Hepatocyte (in vitro differentiated cells): ENCODE data around the gene LRMDA. TPM values are rescaled to one million over a fixed set of nuclear protein-coding genes. Genes with fewer than 3 reads are reported as not detected.

Source experiments
- DNase-seq: peaks from one replicate; pipeline ENCODE4 v3.0.0-alpha.2; 2016; ENCODE audit warnings: low spot score
- H2AFZ ChIP-seq: fragments of 200-600 bp; sonication (generic); 2 replicates; pipeline ENCODE4 v1.6.0; 2016; ENCODE audit warnings: antibody characterized with exemption, mild to moderate bottlenecking
- H3K27ac ChIP-seq: fragments of 200-600 bp; sonication (generic); 2 replicates; pipeline ENCODE4 v1.5.1; 2016; ENCODE audit warnings: mild to moderate bottlenecking
- H3K27me3 ChIP-seq: fragments of 200-600 bp; sonication (generic); 2 replicates; pipeline ENCODE4 v1.6.1; 2016
- H3K36me3 ChIP-seq: fragments of 200-600 bp; sonication (generic); replicated peaks from 2 replicates; pipeline ENCODE4 v1.5.1; 2016; ENCODE audit warnings: low read depth; ENCODE audit not compliant: insufficient read depth
- H3K4me1 ChIP-seq: fragments of 200-600 bp; sonication (generic); 2 replicates; pipeline ENCODE4 v1.5.1; 2016; ENCODE audit warnings: mild to moderate bottlenecking, moderate library complexity; ENCODE audit not compliant: insufficient read depth
- H3K4me2 ChIP-seq: fragments of 200-600 bp; sonication (generic); 2 replicates; pipeline ENCODE4 v1.6.0; 2016
- H3K4me3 ChIP-seq: fragments of 200-600 bp; sonication (generic); 2 replicates; pipeline ENCODE4 v1.5.1; 2016; ENCODE audit warnings: mild to moderate bottlenecking
- H3K79me2 ChIP-seq: fragments of 200-600 bp; sonication (generic); 2 replicates; pipeline ENCODE4 v1.6.0; 2017; ENCODE audit warnings: mild to moderate bottlenecking
- H3K9me2 ChIP-seq: fragments of 200-600 bp; sonication (generic); replicated peaks from 2 replicates; pipeline ENCODE4 v1.6.0; 2017; ENCODE audit warnings: mild to moderate bottlenecking; ENCODE audit not compliant: insufficient read depth
- H3K9me3 ChIP-seq: fragments of 200-600 bp; sonication (generic); 2 replicates; pipeline ENCODE4 v1.5.1; 2016; ENCODE audit warnings: low read depth, mild to moderate bottlenecking
- H4K20me1 ChIP-seq: fragments of 200-600 bp; sonication (generic); 2 replicates; pipeline ENCODE4 v1.6.0; 2016; ENCODE audit warnings: mild to moderate bottlenecking; ENCODE audit not compliant: insufficient read depth, poor library complexity, severe bottlenecking
- CTCF ChIP-seq: fragments of 200-600 bp; sonication (generic); IDR thresholded peaks from 2 replicates; pipeline ENCODE4 v1.5.1; 2016; ENCODE audit warnings: antibody characterized with exemption, mild to moderate bottlenecking; ENCODE audit not compliant: poor library complexity
- EZH2 ChIP-seq: fragments of 200-600 bp; sonication (generic); IDR thresholded peaks from 2 replicates; pipeline ENCODE4 v1.6.1; 2016; ENCODE audit warnings: antibody characterized with exemption, mild to moderate bottlenecking, borderline replicate concordance
- EZH2phosphoT487 ChIP-seq: fragments of 200-600 bp; sonication (generic); IDR thresholded peaks from one replicate; pipeline ENCODE4 v1.6.1; 2018; ENCODE audit warnings: antibody characterized with exemption, mild to moderate bottlenecking, low read depth, moderate library complexity; ENCODE audit not compliant: unreplicated experiment, severe bottlenecking
- WGBS: methylation state at CpG from one replicate; pipeline ENCODE4 v1.1.6; 2016; ENCODE audit warnings: low lambda C conversion rate; ENCODE audit errors: missing lambda C conversion rate; 5-methylcytosine and 5-hydroxymethylcytosine counted together
- polyA plus RNA-seq: library from polyadenylated mRNA; unstranded; fragments of >200 nt; fragmentation: Nextera tagmentation; extraction: Ambion mirVana; gene quantifications from 2 replicates; pipeline ENCODE4 v1.2.1, GENCODE V29; 2016
- total RNA-seq: library from RNA; depleted of rRNA; stranded (reverse); fragments of >200 nt; gene quantifications from 2 replicates; pipeline ENCODE4 v1.2.3, GENCODE V29; 2014

LRMDA gene
- total and polyA plus RNA-seq, 2 experiments from 2014 or later: 5.6 to 15.7 TPM

- Histone ChIP-seq H4K20me1 (no peaks in the 10 kb centered on the region), H3K27me3 (no peaks in the 10 kb centered on the region), H3K4me2 (no peak overlapping the region), H3K27ac (no peak overlapping the region), H3K4me3 (no peak overlapping the region), H3K36me3 (no peaks in the 10 kb centered on the region), H3K4me1 (peaks cover under 1% of the 10 kb centered on the region), H3K79me2 (no peaks in the 10 kb centered on the region), H3K9me2 (no peaks in the 10 kb centered on the region), H3K9me3 (no peaks in the 10 kb centered on the region), H2AFZ (no peak overlapping the region)
- WGBS: 95% methylated on average over 6 of the region's 6 CpGs
- no peak for TF ChIP-seq EZH2phosphoT487
- no peak for TF ChIP-seq CTCF
- no peak for TF ChIP-seq EZH2
- DNase-seq: no peak
Observed at GRCh38 chr10:75422913-75423312, 8.5 kb upstream of the LRMDA start.

- Histone ChIP-seq H3K27ac (no peak overlapping the region), H3K4me2 (no peak overlapping the region), H3K4me1 (peaks cover 9% of the 10 kb centered on the region), H3K27me3 (no peaks in the 10 kb centered on the region), H3K79me2 (no peaks in the 10 kb centered on the region), H4K20me1 (no peaks in the 10 kb centered on the region), H3K9me3 (no peaks in the 10 kb centered on the region), H3K4me3 (no peak overlapping the region), H3K36me3 (no peaks in the 10 kb centered on the region), H2AFZ (no peak overlapping the region), H3K9me2 (no peaks in the 10 kb centered on the region)
- WGBS: 96% methylated on average over 2 of the region's 2 CpGs
- no peak for DNase-seq
- no peak for TF ChIP-seq EZH2phosphoT487
- TF ChIP-seq CTCF: no peak
- no peak for TF ChIP-seq EZH2
Observed at GRCh38 chr10:75424571-75424970, 6.9 kb upstream of the LRMDA start.

- H3K27me3 ChIP-seq: no peaks in the 10 kb centered on the region
- H3K27ac ChIP-seq: no peak overlapping the region
- no peak for DNase-seq
- WGBS: 92% methylated on average over 6 of the region's 6 CpGs
- H3K79me2 ChIP-seq: no peaks in the 10 kb centered on the region
- TF ChIP-seq EZH2phosphoT487: no peak
- TF ChIP-seq EZH2: no peak
- TF ChIP-seq CTCF: no peak
- H2AFZ ChIP-seq: no peak overlapping the region
- H3K9me2 ChIP-seq: no peaks in the 10 kb centered on the region
- H4K20me1 ChIP-seq: no peaks in the 10 kb centered on the region
- no peaks in the 10 kb centered on the region for H3K36me3 ChIP-seq
- no peaks in the 10 kb centered on the region for H3K9me3 ChIP-seq
- peaks cover 18% of the 10 kb centered on the region for H3K4me1 ChIP-seq
- no peak overlapping the region for H3K4me3 ChIP-seq
- H3K4me2 ChIP-seq: no peak overlapping the region
Observed at GRCh38 chr10:75425291-75426079, 5.9 kb upstream of the LRMDA start.
